ENCODE results near the gene MYZAP.

- TF ChIP-seq CTCF (IDR thresholded peaks at IDR 0.05), result no peak
- no peak for TF ChIP-seq POLR2A (IDR thresholded peaks at IDR 0.05)
Measured at GRCh38 chr15:57637846-57638245, 46.1 kb downstream of the MYZAP start.

All from lower leg skin (tissue), 3 donors.